HL-60 (cell line): ENCODE results near the gene PHKA2.

ENCODE experiments used
- CTCF ChIP-seq: IDR thresholded peaks from one replicate; pipeline ENCODE4 v1.5.1; 2011; ENCODE audit warnings: low read length, control low read depth, inconsistent platforms; ENCODE audit not compliant: insufficient read depth
- GABPA ChIP-seq: IDR thresholded peaks from 2 replicates; pipeline ENCODE4 v1.6.1; 2012; ENCODE audit warnings: low read depth
- POLR2AphosphoS5 ChIP-seq: IDR thresholded peaks from 2 replicates; pipeline ENCODE4 v1.6.1; 2012; ENCODE audit warnings: low read depth
- SPI1 ChIP-seq: IDR thresholded peaks from 2 replicates; pipeline ENCODE4 v1.6.1; 2012; ENCODE audit warnings: low read depth, mild to moderate bottlenecking, borderline replicate concordance
- TF ChIP-seq, protein P1 (sequence below): IDR thresholded peaks from 2 replicates; pipeline ENCODE4 v1.6.1; 2012; ENCODE audit warnings: low read depth; ENCODE audit not compliant: insufficient replicate concordance

DNA sequence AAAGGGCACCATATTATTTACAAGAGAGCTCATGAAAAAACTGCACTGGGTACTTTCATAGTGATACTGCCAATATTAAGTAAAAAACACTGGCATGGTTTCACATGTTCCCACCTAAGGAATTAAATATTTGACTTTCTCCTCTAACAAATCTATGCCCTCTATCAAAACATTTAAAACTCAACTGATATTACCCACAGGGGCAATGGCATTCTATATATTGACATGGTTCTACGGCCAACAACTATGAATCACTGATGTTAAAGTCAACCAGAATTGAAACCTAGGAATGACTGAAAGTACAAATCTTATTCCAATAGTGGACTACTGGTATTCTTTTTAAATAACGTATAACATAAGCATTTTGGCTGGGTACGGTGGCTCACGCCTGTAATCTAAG is 28.2 kb downstream of the PHKA2 start:
- no peak for TF ChIP-seq CTCF
- TF ChIP-seq SPI1: no peak
- TF ChIP-seq GABPA: no peak
- no peak for TF ChIP-seq POLR2AphosphoS5
- TF ChIP-seq, protein P1, sequence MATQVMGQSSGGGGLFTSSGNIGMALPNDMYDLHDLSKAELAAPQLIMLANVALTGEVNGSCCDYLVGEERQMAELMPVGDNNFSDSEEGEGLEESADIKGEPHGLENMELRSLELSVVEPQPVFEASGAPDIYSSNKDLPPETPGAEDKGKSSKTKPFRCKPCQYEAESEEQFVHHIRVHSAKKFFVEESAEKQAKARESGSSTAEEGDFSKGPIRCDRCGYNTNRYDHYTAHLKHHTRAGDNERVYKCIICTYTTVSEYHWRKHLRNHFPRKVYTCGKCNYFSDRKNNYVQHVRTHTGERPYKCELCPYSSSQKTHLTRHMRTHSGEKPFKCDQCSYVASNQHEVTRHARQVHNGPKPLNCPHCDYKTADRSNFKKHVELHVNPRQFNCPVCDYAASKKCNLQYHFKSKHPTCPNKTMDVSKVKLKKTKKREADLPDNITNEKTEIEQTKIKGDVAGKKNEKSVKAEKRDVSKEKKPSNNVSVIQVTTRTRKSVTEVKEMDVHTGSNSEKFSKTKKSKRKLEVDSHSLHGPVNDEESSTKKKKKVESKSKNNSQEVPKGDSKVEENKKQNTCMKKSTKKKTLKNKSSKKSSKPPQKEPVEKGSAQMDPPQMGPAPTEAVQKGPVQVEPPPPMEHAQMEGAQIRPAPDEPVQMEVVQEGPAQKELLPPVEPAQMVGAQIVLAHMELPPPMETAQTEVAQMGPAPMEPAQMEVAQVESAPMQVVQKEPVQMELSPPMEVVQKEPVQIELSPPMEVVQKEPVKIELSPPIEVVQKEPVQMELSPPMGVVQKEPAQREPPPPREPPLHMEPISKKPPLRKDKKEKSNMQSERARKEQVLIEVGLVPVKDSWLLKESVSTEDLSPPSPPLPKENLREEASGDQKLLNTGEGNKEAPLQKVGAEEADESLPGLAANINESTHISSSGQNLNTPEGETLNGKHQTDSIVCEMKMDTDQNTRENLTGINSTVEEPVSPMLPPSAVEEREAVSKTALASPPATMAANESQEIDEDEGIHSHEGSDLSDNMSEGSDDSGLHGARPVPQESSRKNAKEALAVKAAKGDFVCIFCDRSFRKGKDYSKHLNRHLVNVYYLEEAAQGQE: no peak
